Neural progenitor cell (in vitro differentiated cells): ENCODE results near the gene MXRA8. TPM values are rescaled to one million over a fixed set of nuclear protein-coding genes. Genes with fewer than 3 reads are reported as not detected.

Experiments used
- DNase-seq: peaks from one replicate; pipeline ENCODE4 v3.0.0-alpha.2; 2016; ENCODE audit warnings: low spot score
- H2AFZ ChIP-seq: fragments of 200-600 bp; sonication (generic); replicated peaks from 2 replicates; pipeline ENCODE4 v1.6.1; 2016; ENCODE audit warnings: antibody characterized with exemption
- H3F3A ChIP-seq: fragments of 200-600 bp; sonication (generic); 2 replicates; pipeline ENCODE4 v1.6.1; 2016; ENCODE audit warnings: antibody characterized with exemption, low read depth
- H3K27ac ChIP-seq: fragments of 200-600 bp; sonication (generic); 2 replicates; pipeline ENCODE4 v1.5.1; 2016; ENCODE audit warnings: mild to moderate bottlenecking
- H3K27me3 ChIP-seq: fragments of 200-600 bp; sonication (generic); 2 replicates; pipeline ENCODE4 v1.6.1; 2016; ENCODE audit warnings: mild to moderate bottlenecking, moderate library complexity
- H3K36me3 ChIP-seq: fragments of 200-600 bp; sonication (generic); 2 replicates; pipeline ENCODE4 v1.5.1; 2016
- H3K4me1 ChIP-seq: fragments of 200-600 bp; sonication (generic); 2 replicates; pipeline ENCODE4 v1.6.1; 2016; ENCODE audit warnings: mixed run types
- H3K4me2 ChIP-seq: fragments of 200-600 bp; sonication (generic); 2 replicates; pipeline ENCODE4 v1.6.1; 2016
- H3K4me3 ChIP-seq: fragments of 200-600 bp; sonication (generic); 2 replicates; pipeline ENCODE4 v1.5.1; 2016
- H3K79me2 ChIP-seq: fragments of 200-600 bp; sonication (generic); 2 replicates; pipeline ENCODE4 v1.6.1; 2016; ENCODE audit warnings: low read depth
- H3K9ac ChIP-seq: fragments of 200-600 bp; sonication (generic); 2 replicates; pipeline ENCODE4 v1.6.1; 2016
- H3K9me3 ChIP-seq: fragments of 200-600 bp; sonication (generic); 2 replicates; pipeline ENCODE4 v1.5.1; 2016; ENCODE audit warnings: low read depth
- H4K20me1 ChIP-seq: fragments of 200-600 bp; sonication (generic); 2 replicates; pipeline ENCODE4 v1.6.1; 2016; ENCODE audit warnings: low read depth
- H3K27ac Mint-ChIP-seq: 3 replicates; pipeline ENCODE4 v1.8.0; 2021; ENCODE audit warnings: mixed read lengths
- H3K27me3 Mint-ChIP-seq: 2 replicates; pipeline ENCODE4 v1.8.0; 2022; ENCODE audit warnings: low read depth, mild to moderate bottlenecking, inconsistent platforms, moderate library complexity, mixed read lengths; ENCODE audit not compliant: insufficient read depth
- H3K36me3 Mint-ChIP-seq: 3 replicates; pipeline ENCODE4 v1.8.0; 2021; ENCODE audit warnings: mixed read lengths
- H3K4me1 Mint-ChIP-seq: 3 replicates; pipeline ENCODE4 v1.8.0; 2021; ENCODE audit warnings: mixed read lengths
- H3K4me3 Mint-ChIP-seq: 3 replicates; pipeline ENCODE4 v1.8.0; 2021; ENCODE audit warnings: mild to moderate bottlenecking, moderate library complexity, mixed read lengths
- H3K9me3 Mint-ChIP-seq: 3 replicates; pipeline ENCODE4 v1.8.0; 2020; ENCODE audit warnings: mixed read lengths
- CTCF ChIP-seq: fragments of 200-600 bp; sonication (generic); IDR thresholded peaks from 2 replicates; pipeline ENCODE4 v1.5.1; 2017; ENCODE audit warnings: antibody characterized with exemption, mild to moderate bottlenecking
- EZH2 ChIP-seq: fragments of 200-600 bp; sonication (generic); IDR thresholded peaks from 2 replicates; pipeline ENCODE4 v1.6.1; 2017; ENCODE audit warnings: antibody characterized with exemption, mild to moderate bottlenecking, moderate library complexity
- EZH2phosphoT487 ChIP-seq: fragments of 200-600 bp; sonication (generic); IDR thresholded peaks from 2 replicates; pipeline ENCODE4 v1.6.1; 2017; ENCODE audit warnings: antibody characterized with exemption
- total RNA-seq: library from RNA; depleted of rRNA; stranded (reverse); fragments of >200 nt; gene quantifications from 2 replicates; pipeline ENCODE4 v1.2.3, GENCODE V29; 2015; ENCODE audit warnings: low replicate concordance

Gene MXRA8
- total RNA-seq, 1 donor from 2014 or later = 6.8 TPM

GRCh38 chr1:1333551-1334241, 24.7 kb downstream of the MXRA8 start:
- Mint-ChIP-seq H3K4me1 (no peaks in the 10 kb centered on the region), H3K27me3 (peaks cover 18% of the 10 kb centered on the region)
- H3K9me3 ChIP-seq = no peaks in the 10 kb centered on the region

GRCh38 chr1:1332774-1333480, 25.4 kb downstream of the MXRA8 start:
- Histone ChIP-seq H3F3A (peaks cover 20% of the 10 kb centered on the region), H4K20me1 (peaks cover 80% of the 10 kb centered on the region), H3K36me3 (no peaks in the 10 kb centered on the region), H3K4me1 (no peaks in the 10 kb centered on the region), H3K27ac (no peak overlapping the region), H3K79me2 (no peaks in the 10 kb centered on the region), H3K27me3 (no peaks in the 10 kb centered on the region), H3K9me3 (no peaks in the 10 kb centered on the region), H2AFZ (no peak overlapping the region), H3K9ac (no peak overlapping the region), H3K4me3 (no peak overlapping the region), H3K4me2 (no peak overlapping the region)
- TF ChIP-seq CTCF (no peak), EZH2 (no peak), EZH2phosphoT487 (no peak)
- Mint-ChIP-seq H3K27me3 (peaks cover 18% of the 10 kb centered on the region), H3K4me1 (no peaks in the 10 kb centered on the region), H3K27ac (no peak overlapping the region), H3K9me3 (no peaks in the 10 kb centered on the region), H3K4me3 (no peak overlapping the region), H3K36me3 (peaks cover 3% of the 10 kb centered on the region)
- DNase-seq = no peak

More at GRCh38 chr1:1333551-1334241, 24.7 kb downstream of the MXRA8 start:
- Mint-ChIP-seq H3K4me3 (no peak overlapping the region), H3K9me3 (no peaks in the 10 kb centered on the region), H3K36me3 (peaks cover 3% of the 10 kb centered on the region), H3K27ac (no peak overlapping the region)
- TF ChIP-seq EZH2 (no peak), EZH2phosphoT487 (no peak), CTCF (no peak)
- Histone ChIP-seq H3K27me3 (no peaks in the 10 kb centered on the region), H3K27ac (no peak overlapping the region), H3K36me3 (no peaks in the 10 kb centered on the region), H3K4me1 (no peaks in the 10 kb centered on the region), H3K79me2 (no peaks in the 10 kb centered on the region), H3K4me2 (no peak overlapping the region), H3K4me3 (no peak overlapping the region), H3F3A (peaks cover 20% of the 10 kb centered on the region), H3K9ac (no peak overlapping the region), H4K20me1 (peaks cover 80% of the 10 kb centered on the region), H2AFZ (no peak overlapping the region)
- DNase-seq = no peak

DNA sequence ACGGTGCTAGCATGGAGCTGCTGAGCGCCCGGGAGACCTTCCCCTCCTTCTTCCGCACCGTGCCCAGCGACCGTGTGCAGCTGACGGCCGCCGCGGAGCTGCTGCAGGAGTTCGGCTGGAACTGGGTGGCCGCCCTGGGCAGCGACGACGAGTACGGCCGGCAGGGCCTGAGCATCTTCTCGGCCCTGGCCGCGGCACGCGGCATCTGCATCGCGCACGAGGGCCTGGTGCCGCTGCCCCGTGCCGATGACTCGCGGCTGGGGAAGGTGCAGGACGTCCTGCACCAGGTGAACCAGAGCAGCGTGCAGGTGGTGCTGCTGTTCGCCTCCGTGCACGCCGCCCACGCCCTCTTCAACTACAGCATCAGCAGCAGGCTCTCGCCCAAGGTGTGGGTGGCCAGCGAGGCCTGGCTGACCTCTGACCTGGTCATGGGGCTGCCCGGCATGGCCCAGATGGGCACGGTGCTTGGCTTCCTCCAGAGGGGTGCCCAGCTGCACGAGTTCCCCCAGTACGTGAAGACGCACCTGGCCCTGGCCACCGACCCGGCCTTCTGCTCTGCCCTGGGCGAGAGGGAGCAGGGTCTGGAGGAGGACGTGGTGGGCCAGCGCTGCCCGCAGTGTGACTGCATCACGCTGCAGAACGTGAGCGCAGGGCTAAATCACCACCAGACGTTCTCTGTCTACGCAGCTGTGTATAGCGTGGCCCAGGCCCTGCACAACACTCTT, 26.2 kb downstream of the MXRA8 start:
- Histone ChIP-seq H3K4me2 (no peak overlapping the region), H3K9me3 (no peaks in the 10 kb centered on the region), H3K79me2 (no peaks in the 10 kb centered on the region), H3K9ac (no peak overlapping the region), H3K36me3 (no peaks in the 10 kb centered on the region), H3K27ac (no peak overlapping the region), H3K27me3 (no peaks in the 10 kb centered on the region), H3K4me3 (no peak overlapping the region), H4K20me1 (peaks cover 76% of the 10 kb centered on the region), H3F3A (peaks cover 20% of the 10 kb centered on the region), H2AFZ (no peak overlapping the region), H3K4me1 (no peaks in the 10 kb centered on the region)
- Mint-ChIP-seq H3K4me3 (no peak overlapping the region), H3K36me3 (peaks cover 3% of the 10 kb centered on the region), H3K4me1 (no peaks in the 10 kb centered on the region), H3K9me3 (no peaks in the 10 kb centered on the region), H3K27me3 (peaks cover 18% of the 10 kb centered on the region), H3K27ac (no peak overlapping the region)
- no peak for DNase-seq
- TF ChIP-seq EZH2 (no peak), EZH2phosphoT487 (no peak), CTCF (no peak)
